Measurements from ENCODE around the gene CLN5. TPM values are rescaled to one million over a fixed set of nuclear protein-coding genes. Genes with fewer than 3 reads are reported as not detected.

CLN5 gene
- total and polyA plus RNA-seq, 10 of the 15 experiments (the other 5 are each of a cell fraction or from before 2014, with no cell fraction given), result 11.2 to 22.2 (median 13.1) TPM

DNA sequence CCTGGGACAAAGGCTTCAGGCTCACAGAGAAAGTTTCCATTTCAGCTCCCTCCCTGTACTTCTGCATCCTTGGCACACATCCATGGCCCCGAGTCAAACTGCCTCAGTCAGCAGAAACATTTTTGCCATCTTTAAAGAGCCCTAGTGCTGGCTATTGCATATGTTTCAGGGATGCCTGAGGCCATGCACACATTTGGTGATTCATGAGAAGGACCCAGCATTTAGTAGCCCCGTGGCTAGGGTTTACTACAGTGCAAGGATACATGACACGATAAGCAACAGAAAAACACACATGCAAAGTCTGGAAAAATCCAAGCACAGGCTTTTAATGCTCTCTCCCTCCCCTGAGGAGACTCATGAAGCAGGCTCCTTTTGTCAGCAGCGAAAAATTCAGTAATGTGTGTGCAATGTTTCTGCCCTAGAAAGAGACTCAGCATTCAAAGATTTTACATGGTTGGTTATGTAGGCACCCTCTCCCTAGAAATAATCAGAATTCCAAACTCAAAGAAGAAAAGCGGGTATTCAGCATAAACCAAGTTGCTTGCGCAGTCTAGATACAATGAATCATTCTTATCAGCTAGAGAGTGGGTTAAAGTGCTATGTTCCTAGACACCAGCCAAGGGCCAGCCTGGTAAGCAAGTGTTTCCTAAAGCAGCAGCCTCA, 26.0 kb upstream of the CLN5 start (continued):
- TF ChIP-seq PAX5 (IDR thresholded peaks at IDR 0.05; ENCODE audit: borderline replicate concordance, low read depth, low read length), result no peak

DNA sequence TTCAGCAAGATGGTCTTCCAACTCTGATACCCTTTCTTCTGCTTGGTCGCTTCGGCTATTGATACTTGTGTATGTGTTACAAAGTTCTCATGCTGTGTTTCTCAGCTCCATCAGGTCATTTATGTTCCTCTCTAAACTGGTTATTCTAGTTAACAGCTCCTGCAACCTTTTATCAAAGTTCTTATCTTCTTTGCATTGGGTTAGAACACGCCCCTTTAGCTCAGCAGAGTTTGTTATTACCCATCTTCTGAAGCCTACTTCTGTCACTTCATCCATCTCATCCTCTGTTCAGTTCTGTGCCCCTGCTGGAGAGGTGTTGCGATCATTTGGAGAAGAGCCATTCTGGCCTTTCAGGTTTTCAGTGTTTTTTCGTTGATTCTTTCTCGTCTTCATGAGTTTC, 24.9 kb upstream of the CLN5 start:
- Histone ChIP-seq H3K9ac (ENCODE audit: control insufficient read depth, insufficient read depth, low read length) (no peak overlapping the region), H3K4me3 (no peak overlapping the region), H3K27me3 (replicated peaks in 1 of 2; ENCODE audit: control insufficient read depth in 2 of 2, insufficient read depth in 2 of 2, low read length in 1 of 2) (no peaks in the 10 kb centered on the region), H3K36me3 (ENCODE audit: control insufficient read depth in 2 of 2, insufficient read depth in 2 of 2, low read length in 1 of 2) (no peaks in the 10 kb centered on the region), H3K4me1 (ENCODE audit: control insufficient read depth, insufficient read depth, low read length) (no peaks in the 10 kb centered on the region), H3K27ac (ENCODE audit: control insufficient read depth, insufficient read depth) (no peak overlapping the region), H3K4me2 (ENCODE audit: control insufficient read depth, insufficient read depth) (no peak overlapping the region), H3K79me2 (ENCODE audit: control insufficient read depth, insufficient read depth, low read length) (no peaks in the 10 kb centered on the region), H4K20me1 (ENCODE audit: control insufficient read depth, insufficient read depth) (no peaks in the 10 kb centered on the region), H2AFZ (ENCODE audit: control insufficient read depth, low read depth, low read length) (no peak overlapping the region), H3K9me3 (replicated peaks; ENCODE audit: control insufficient read depth, insufficient read depth, low read length) (no peaks in the 10 kb centered on the region)
- SMC1A ChIA-PET (ENCODE audit: uncharacterized antibody, unreplicated experiment), result no interaction called here
- intact Hi-C loops (cut with micrococcal nuclease; ENCODE audit: unreplicated experiment), result no loop called here
- POLR2A ChIA-PET, result no interaction called here
- no peak for TF ChIP-seq YBX1 (IDR thresholded peaks at IDR 0.05)
- TF ChIP-seq CHD4 (IDR thresholded peaks at IDR 0.05), result no peak
- TF ChIP-seq, protein P1, sequence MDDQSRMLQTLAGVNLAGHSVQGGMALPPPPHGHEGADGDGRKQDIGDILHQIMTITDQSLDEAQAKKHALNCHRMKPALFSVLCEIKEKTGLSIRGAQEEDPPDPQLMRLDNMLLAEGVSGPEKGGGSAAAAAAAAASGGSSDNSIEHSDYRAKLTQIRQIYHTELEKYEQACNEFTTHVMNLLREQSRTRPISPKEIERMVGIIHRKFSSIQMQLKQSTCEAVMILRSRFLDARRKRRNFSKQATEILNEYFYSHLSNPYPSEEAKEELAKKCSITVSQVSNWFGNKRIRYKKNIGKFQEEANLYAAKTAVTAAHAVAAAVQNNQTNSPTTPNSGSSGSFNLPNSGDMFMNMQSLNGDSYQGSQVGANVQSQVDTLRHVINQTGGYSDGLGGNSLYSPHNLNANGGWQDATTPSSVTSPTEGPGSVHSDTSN (IDR thresholded peaks at IDR 0.05; ENCODE audit: insufficient replicate concordance, low read depth, low read length), result no peak
- no peak for TF ChIP-seq CREB1 (IDR thresholded peaks at IDR 0.05; ENCODE audit: low read depth)
- TF ChIP-seq ZSCAN29 (IDR thresholded peaks at IDR 0.05), result no peak
- TF ChIP-seq SPI1 (IDR thresholded peaks at IDR 0.05; ENCODE audit: borderline replicate concordance, insufficient read depth, low read depth, low read length), result no peak
- TF ChIP-seq, protein P2, sequence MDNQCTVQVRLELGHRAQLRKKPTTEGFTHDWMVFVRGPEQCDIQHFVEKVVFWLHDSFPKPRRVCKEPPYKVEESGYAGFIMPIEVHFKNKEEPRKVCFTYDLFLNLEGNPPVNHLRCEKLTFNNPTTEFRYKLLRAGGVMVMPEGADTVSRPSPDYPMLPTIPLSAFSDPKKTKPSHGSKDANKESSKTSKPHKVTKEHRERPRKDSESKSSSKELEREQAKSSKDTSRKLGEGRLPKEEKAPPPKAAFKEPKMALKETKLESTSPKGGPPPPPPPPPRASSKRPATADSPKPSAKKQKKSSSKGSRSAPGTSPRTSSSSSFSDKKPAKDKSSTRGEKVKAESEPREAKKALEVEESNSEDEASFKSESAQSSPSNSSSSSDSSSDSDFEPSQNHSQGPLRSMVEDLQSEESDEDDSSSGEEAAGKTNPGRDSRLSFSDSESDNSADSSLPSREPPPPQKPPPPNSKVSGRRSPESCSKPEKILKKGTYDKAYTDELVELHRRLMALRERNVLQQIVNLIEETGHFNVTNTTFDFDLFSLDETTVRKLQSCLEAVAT (IDR thresholded peaks at IDR 0.05), result no peak
- no TSS peak for BruUV-seq (replicated peaks)
- RAD21 ChIA-PET (ENCODE audit: unreplicated experiment), result no interaction called here
- in situ Hi-C loops (cut with MboI), result no loop called here
- DNase-seq (ENCODE audit: low read depth, low spot score), result no peak
- CTCF ChIA-PET, result no interaction called here
- no peak for FAIRE-seq
- no peak for ATAC-seq
- 55% methylated on average over 6 of the region's 6 CpGs for WGBS (ENCODE audit: insufficient coverage, insufficient replicate concordance, low lambda C conversion rate, missing lambda C conversion rate)
